NCI-H748 (cell line): ENCODE data around the gene ZFHX3.

Experiments
- DNase-seq: peaks from one replicate; lab custom pipeline; 2025; ENCODE audit not compliant: unreplicated experiment; lab: John Stamatoyannopoulos, UW

The ZFHX3 gene

DNA sequence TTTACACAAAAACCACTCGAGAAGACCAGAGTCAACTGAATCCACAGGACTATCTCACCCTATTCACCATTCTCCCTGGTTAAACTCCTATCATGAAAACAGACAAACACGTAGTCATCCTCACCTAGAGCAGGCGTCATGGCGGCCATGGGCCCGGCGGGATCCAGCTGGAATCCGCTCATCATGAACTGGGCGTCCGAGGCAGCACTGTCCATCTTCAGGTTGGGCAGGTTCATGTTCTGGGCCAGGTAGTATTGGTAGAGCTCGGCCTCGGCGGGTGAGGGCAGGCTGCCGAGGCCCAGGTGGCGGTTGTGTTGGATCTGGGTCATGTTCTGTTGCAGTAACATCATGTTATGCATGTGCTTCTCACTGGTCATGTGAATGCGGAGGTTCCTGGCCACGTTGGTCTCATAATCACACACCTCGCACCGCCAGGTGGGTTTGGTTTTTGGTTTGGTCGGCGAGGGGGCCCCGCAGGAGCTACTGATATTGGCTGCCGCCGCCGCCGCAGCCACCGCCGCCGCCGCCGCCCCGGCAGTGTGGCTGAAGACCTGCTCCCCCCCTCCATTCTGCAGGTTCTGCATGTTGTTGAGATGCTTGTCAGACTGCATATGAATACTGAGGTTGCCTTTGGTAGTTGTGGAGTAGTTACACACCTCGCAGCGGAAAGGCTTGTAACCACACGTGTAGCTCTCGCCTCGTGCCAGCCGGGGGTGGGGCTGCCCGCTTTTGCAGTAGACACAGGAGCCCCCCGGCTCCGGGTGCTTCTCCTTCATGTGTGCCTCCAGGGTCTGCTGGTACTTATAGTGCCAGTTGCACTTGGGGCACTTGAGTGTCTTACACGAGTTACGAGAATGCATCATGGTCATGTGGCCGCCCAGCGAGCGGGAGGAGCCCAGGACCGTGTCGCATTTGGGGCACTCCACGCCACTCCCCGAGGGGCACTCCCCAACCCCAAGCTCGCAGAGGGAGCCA lies 90.3 kb downstream of the ZFHX3 start:
- DNase-seq, result no peak

DNA sequence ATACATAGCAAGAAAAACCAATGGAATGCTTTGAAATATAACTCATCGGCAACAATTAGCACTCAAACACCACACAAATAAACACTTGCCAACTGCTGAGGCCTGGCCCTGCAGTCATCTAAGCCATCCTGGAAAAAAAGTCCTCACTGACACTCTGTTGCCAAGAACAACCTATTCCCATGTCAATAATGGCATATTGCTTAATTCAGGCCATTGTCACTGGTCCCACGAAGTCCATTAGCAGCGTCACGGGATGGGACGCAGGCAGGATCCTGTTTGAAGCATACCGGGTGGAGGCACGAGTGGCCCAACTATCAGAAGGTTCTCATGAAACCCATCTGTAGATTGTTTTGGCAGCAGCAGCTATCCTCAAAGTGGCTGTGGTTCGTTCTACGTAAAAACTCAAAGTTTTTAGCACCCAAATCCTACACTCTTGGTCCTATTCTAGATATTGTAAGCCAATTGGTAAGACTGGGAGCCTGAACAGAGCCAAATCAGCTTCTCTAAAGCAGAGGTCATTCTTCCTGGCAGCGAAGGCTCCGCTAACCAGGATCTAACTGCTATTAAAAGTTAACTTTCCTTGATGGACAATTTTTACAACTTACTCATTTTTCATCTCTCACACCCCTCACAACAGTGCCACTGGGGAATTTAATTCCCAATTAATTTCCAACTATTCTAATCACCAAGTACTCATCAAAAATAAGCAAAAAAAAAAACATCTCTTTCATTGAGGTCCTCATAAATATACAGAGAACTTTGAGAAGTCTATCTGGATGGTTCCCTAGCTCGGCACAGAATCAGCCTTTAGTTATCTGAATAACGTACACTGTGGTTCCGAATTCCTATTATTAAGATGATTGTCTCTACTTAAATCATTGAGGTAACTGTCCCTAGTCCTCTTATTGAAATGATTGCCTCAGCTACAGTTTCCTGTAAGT lies 91.5 kb downstream of the ZFHX3 start:
- no peak for DNase-seq

DNA sequence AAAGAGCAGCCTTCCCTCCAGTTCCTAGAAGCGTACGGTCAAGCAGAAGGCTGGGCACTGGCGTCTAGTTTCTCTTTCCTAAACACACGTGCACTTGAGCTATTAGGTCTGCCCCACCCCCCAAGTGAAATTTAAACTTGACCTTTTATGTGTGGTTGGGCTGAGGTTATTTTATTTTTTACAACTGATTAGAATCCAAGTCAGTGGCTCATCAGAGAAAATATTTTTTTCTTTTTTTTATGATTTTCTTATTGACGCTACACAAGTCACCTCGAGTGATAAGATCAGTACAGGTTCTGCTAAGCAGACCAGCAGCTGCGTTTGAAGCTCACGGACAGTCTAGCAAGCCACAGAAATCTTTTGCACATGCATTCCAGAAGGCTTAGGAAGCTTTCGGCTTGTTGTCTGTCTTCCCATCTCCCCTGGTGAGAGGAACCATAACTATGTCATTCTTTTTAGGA lies 95.1 kb downstream of the ZFHX3 start:
- DNase-seq, result no peak

DNA sequence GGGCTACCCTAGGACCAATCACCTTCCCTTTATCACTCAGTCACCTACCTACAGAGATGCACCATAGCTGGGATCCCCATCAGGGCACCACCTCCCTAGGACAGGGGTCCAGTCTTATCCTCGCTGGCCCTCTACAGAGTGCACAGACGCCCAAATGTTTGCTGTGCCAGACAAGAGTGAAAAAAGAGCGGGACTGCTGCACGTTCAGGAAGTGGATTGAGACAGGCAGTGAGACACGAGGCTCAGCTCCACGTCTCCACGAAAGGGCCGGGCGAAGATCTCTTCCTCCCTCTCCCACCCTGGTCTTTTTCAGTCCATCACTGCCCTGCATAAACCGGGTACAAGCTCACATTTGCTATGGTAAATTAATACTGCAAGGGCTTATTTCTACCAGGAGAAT lies 95.5 kb downstream of the ZFHX3 start:
- no peak for DNase-seq

DNA sequence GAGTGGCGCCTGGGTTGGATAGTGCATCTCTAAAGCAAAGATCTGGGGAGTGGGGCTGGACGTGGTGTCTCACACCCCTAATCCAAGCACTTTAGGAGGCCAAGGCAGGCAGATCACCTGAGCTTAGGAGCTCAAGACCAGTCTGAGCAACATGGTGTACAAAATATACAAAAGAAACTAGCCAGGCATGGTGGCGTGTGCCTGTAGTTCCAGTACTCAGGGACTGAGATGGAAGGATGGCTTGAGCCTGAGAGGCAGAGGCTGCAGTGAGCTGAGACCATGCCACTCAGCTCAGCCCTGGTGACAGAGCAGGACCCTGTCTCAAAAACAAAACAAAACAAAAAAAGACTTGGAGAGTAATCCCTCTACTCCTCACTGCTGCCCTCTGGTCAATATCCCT lies 96.0 kb downstream of the ZFHX3 start:
- no peak for DNase-seq

DNA sequence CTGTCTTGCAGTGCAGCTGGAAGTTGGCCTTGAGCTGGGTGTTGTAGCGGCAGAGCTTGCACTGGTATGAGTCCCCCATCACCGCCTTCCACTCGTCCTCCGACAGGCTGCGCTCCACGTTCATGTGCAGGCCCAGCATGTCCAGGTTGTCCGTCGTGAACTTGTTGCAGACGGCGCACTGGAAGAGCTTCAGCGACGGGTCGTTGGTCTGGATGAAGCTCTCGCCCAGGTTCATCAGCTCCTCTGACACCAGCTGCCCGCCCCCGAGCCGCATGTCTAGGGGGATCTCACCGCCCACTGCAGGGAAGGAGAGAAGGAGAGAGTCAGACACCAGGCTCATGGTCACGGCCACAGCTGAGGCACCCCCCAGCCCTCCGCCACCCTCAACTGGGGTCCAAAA lies 97.3 kb downstream of the ZFHX3 start:
- no peak for DNase-seq

DNA sequence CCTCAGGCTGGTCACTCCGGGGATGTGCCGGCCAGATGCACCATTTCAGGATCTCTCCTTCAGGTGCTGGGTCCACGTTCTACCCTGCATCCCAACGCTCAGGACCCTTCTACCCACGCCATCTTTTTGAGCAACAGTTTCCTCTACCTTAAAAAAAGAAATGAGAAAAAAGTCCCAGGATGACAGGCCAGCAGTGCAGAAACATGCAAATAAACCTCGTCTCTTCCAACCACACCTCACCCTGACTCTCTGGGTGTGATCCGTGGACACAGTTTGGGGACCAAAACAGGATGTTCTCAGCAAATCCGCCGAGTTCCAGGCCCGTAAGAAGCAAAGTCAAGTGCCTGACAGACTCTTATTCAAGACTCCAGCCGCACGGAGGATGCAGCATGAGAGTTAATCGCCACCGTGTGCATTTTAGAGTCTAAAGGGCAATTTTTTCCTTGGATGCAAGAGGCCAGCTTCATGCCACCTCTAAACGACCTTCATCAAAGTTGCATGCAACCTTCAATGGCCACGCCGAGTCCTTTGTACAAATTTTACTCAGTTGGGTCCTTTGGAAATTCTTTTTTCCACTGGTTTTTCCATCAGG lies 99.6 kb downstream of the ZFHX3 start:
- no peak for DNase-seq

DNA sequence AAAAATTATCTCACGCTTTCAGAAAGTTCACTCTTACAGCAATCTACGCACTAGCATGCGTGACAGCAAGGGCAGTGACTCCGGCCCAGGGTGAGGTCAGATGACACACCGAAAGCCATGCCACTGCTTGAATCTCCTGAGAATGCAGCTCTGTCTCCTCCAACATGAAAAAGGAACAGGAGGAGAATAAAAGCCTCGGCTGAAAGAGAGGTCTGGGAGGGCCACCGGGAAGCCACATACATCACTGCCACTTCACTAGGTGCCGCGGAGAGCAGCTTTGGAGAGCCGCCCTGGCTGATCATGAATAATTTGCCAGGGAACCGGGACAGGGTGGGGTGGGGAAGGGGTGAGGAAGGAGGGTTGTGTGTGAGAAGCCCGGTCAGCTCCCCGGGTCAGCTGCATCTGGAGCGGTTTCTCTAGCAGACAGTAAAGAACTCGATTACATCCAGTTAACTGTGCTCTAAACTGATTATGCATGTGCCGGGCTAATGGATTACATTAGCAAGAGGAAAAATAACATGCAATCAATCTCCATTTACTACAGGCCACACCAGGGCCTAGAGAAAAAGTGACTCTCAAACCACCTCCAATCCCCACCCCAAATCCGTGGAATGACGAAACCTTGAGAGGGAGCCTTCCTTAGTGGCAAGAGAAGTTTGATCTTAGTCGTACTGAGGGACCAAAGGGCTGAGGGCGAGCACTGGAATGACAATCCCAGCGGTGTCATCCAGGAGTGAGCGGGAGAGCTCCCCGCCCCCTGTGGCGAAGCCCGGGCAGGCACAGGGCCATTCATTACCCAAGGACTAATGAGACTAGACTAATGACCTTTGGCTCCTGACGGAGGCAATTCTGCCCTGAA lies 100.3 kb downstream of the ZFHX3 start:
- DNase-seq, result no peak

DNA sequence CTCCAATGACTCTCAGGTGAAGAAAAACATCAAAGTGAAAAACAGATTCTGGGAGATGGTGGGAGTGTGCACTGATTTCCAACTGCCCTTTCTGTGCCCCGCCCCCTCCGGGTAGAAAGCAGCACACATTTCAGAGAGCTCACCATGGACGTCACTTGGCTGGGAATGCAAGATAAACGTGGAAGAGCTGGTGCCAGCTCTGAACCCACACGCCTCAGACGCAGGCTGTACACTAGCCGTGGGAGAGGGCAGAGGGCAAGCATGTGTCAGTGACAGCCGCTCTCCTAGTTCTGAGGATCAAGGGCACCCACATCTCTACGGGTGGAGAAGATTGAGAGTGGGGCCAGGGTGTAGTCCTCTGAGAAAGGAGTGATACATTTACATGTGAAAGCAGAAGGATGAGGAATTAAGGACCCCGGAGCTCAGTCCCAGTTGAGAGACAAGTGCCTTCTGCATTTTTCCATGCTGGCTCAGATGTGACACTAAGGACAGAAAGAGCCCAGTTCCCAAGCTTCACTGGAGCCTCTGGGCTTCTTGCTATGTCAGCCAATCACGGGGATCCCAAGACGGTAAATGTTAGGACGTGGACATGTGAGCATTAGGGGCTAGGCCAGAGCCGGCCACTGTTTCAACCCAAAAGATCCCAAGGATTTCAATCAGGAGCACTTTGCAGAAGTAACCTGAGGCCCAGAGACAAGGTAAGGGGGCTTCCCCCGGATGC lies 101.3 kb downstream of the ZFHX3 start:
- no peak for DNase-seq

DNA sequence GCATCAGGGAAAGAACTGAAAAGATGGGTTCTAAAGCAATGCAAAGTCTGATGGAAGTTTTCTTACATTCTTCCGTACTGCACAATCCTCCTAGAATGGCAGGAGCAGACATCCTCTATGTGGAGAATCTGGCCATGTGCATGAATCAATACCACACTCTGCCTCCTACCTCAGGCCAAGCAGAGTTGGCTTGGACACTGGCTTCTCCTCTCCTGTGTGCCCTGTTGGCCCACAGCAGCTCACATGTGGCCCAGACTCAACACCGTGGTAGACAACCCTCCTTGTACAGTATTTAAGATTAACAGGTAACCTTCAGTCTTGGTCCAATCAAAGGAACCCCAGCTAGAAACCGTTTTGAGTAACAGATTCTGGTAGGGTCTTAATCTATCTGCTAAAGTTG lies 101.9 kb downstream of the ZFHX3 start:
- DNase-seq, result no peak

DNA sequence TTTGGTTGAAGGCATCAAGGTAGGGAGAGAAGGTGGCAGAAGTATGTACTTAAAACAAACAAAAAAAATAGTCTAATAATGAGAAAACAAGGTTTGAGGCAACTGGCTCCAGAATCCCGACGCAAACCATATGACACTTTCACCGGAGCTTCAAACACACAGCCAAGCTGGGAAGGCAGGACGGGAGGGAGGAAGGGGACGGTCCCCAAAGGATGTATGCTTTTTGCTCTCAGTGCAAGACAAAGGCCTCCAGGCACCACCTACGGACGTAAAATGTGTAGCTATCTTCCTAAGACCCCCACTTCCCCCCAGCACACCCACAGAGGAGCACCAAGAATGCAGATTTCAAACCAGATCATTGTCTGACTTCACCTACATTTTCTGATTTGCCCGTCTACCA lies 102.3 kb downstream of the ZFHX3 start:
- no peak for DNase-seq

DNA sequence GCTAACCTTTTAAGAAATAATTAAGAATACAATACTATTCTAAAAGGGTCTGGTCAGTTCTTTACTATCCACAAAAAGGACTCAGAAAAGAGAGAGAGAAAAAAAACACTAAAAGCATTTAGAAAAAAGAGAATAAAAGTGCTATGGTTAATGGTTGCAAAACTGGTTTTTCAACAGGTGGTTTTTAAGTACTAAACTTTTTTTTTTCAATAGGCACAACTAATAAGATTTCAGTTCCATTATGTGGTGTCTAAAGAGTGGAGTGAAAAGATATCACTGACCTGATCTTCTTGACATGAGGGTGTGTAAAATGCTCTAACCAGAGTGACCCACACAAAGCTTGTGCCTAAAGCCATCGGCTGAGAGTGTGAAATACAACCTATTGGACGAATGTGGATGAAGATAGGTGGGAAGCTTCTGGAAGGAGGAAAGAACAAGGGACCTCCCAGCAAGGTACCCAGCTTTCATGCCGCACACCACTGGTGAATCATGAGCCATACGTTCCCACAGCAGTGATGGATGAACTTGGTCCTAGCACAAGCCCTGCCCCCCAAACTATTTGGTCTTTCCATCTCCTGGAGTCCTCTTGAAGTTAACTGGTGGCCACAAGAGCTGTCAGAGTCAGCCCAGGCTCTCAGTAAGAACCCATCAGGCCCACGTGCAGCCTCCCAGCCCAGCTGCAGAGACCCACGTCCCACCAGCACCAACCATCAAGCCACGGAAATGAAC lies 103.0 kb downstream of the ZFHX3 start:
- no peak for DNase-seq

DNA sequence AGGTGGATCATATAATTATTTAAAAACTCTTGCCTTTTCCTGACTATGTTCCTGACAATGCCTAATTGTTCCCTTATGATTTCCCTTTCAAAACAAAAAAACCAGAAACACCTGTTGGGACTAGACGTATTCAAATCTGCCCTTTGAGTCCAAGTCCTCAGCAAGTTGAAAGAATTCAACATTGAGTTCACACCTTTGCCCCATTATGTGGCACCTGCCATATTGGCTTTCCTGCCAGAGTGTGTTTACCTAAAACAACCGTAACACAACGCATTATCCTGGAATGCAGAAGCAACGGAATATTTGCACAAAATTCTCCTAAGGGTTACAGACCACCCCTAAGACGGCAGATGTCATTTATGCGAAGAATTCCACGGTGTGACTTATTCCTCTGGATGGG lies 105.9 kb downstream of the ZFHX3 start:
- DNase-seq, result peak; percentile 30

DNA sequence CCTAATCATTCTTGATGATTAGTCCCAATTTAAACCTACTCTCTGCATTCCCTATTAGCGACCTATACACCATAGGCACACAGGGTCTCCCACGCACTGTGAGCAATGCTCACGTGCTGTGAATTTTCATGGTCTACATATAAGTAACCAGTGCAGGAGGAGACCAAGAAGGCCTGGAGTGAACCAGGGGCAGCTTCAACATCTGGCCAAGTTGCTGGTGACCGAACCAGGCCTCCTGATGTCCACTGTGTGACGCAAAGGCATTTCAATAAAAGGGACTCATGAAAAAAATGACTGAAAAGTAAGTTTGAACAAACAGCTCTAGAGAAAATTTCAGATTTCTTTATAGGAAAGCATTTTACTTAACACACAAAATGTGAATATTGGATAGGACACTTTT lies 107.0 kb downstream of the ZFHX3 start:
- no peak for DNase-seq

DNA sequence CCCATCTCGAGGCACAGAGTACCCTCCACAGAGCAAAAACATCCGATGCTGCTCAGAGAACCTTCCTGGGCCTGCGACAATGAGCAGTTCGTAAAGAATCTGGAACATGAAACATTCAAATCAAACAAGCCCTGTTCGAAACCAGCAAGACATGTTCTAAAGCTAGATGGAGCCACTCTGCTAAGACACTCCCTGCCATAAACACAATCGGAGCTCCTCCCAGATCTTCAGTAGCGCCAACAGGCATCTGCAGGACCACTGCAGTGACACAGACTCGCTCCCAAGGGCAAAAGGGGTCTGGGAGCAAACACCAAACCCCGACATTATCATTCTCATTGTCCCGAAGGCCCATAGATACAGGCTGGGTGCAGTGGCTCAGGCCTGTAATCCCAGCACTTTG lies 108.7 kb downstream of the ZFHX3 start:
- DNase-seq, result no peak

DNA sequence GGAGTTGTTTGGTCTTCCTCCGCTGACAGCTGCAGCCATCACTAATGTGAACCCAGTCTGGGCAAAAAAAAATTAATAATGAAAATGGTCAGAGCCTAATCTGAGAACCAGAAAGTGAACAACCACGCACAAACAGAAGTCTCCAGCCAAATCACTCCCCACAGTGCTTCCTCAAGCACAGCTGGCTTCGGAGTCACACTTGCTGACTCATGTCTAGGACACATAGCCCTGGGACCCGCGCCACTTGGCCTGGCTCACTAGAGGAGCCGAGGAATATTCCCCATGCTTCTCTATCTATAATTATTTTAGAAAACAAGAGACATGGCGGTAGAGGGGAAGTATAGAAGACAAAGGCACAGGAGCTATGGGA lies 109.1 kb downstream of the ZFHX3 start:
- no peak for DNase-seq

DNA sequence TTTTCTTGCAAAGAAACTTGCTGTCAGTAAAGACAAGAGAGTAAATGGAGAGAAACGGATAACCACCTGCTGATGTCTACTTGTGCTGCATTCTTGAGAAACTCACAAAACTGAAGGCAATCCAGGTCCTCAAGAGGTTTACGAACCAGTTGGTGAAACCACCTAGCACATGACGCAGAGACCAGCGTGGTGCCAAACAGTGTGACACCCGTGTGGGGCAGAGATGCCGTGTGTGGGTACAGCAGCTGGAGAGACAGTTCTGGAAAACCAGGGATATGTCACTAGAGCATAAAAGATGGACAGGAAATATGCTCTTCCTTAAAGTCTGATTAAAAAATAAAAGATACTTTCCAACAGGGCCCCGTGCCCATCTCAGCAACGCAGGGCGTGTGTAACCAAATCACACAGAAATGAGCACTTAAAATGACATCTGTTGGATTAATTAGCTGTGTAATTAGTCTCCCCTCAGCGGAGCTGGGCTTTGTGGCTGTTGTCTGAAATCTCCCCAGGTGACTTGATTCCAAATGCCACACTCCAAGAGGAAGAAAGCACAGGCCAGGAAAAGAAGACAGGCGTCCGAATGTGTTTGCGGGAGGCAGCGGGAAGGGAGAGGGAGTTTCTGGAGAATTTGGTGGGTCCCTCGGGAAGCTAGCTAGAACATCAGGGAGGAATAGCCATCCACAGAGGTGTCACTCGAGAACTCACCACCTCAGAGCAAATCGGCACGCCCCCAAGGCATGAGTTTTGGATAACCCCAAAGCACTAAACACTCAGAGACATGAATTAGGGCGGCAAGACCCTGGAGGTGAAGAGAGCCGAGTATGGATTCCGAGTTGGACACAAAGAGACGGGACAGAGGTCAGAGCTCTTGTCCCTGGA lies 109.8 kb downstream of the ZFHX3 start:
- peak; percentile 43 for DNase-seq

DNA sequence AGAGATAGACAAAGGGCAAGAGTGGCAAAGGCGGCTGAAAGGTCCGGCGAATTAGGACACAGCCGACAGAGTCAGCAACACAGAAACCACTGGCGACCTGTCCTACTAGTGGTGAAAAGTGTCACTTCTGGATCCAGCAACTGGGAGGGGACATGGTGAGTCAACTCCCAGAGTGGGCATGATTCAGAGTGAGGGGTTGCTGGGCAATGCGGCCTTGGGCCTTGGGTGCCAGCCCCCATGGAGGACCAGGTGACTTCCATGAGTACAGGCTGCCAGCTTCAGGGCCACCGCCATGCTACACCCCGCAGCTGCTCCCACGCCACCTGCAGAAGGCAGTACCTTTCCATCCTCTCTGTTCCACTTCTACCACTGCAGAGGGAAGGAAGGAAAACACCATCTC lies 110.6 kb downstream of the ZFHX3 start:
- no peak for DNase-seq
